OCI-LY1 (cell line): ENCODE data around the gene LRRC66.

ENCODE experiments used
- CTCF ChIP-seq: fragments of 200-600 bp; sonication (generic), shearing (Covaris generic); IDR thresholded peaks from 2 replicates; pipeline ENCODE4 v1.5.1; 2017; ENCODE audit warnings: mild to moderate bottlenecking, antibody characterized with exemption, low read length, moderate library complexity, mixed read lengths
- EZH2 ChIP-seq: fragments of 200-600 bp; sonication (generic), shearing (Covaris generic); IDR thresholded peaks from 2 replicates; pipeline ENCODE4 v1.8.0; 2017; ENCODE audit warnings: borderline replicate concordance, mixed run types, mild to moderate bottlenecking, antibody characterized with exemption, low read length, moderate library complexity, mixed read lengths

GRCh38 chr4:52037689-52038102, 17.5 kb upstream of the LRRC66 start:
- TF ChIP-seq CTCF (no peak), EZH2 (no peak)
